H9 (cell line): Measurements from ENCODE around the gene MS4A6E. TPM values are rescaled to one million over a fixed set of nuclear protein-coding genes. Genes with fewer than 3 reads are reported as not detected.

Source experiments
- DNase-seq: peaks from one replicate; pipeline ENCODE4 v3.0.0-alpha.2; 2017
- H2AFZ ChIP-seq: one replicate; pipeline ENCODE4 v1.6.1; 2013; ENCODE audit warnings: mild to moderate bottlenecking, low read length, control low read depth, moderate library complexity
- H2AK5ac ChIP-seq: 2 replicates; pipeline ENCODE4 v1.6.1; 2013; ENCODE audit warnings: low read length, control low read depth, mixed read lengths; ENCODE audit not compliant: insufficient read length
- H2BK120ac ChIP-seq: one replicate; pipeline ENCODE4 v1.6.1; 2013; ENCODE audit warnings: low read depth, mild to moderate bottlenecking, low read length, control low read depth, inconsistent platforms; ENCODE audit not compliant: poor library complexity, severe bottlenecking
- H2BK12ac ChIP-seq: 2 replicates; pipeline ENCODE4 v1.6.1; 2013; ENCODE audit warnings: low read length, control low read depth, mixed read lengths, low read depth; ENCODE audit not compliant: insufficient read length
- H2BK15ac ChIP-seq: 2 replicates; pipeline ENCODE4 v1.6.1; 2013; ENCODE audit warnings: low read depth, low read length, control low read depth
- H2BK20ac ChIP-seq: one replicate; pipeline ENCODE4 v1.6.1; 2013; ENCODE audit warnings: low read depth, mild to moderate bottlenecking, low read length, control low read depth, inconsistent platforms; ENCODE audit not compliant: poor library complexity, severe bottlenecking
- H2BK5ac ChIP-seq: 2 replicates; pipeline ENCODE4 v1.6.1; 2013; ENCODE audit warnings: low read length, control low read depth, mixed read lengths; ENCODE audit not compliant: insufficient read length
- H3K14ac ChIP-seq: 2 replicates; pipeline ENCODE4 v1.6.1; 2013; ENCODE audit warnings: low read length, control low read depth; ENCODE audit not compliant: insufficient read depth
- H3K18ac ChIP-seq: 2 replicates; pipeline ENCODE4 v1.6.1; 2013; ENCODE audit warnings: low read depth, mild to moderate bottlenecking, mixed read lengths, low read length, control low read depth; ENCODE audit not compliant: insufficient read length
- H3K23ac ChIP-seq: 2 replicates; pipeline ENCODE4 v1.6.1; 2013; ENCODE audit warnings: low read length, control low read depth, mixed read lengths, low read depth; ENCODE audit not compliant: insufficient read length
- H3K23me2 ChIP-seq: 2 replicates; pipeline ENCODE4 v1.6.1; 2013; ENCODE audit warnings: low read depth, mild to moderate bottlenecking, mixed read lengths, low read length, control low read depth; ENCODE audit not compliant: insufficient read length, poor library complexity, severe bottlenecking
- H3K27ac ChIP-seq: 2 replicates; pipeline ENCODE4 v1.5.1; 2013; ENCODE audit warnings: low read length, control low read depth, mixed read lengths, low read depth; ENCODE audit not compliant: insufficient read length
- H3K27me3 ChIP-seq: 2 replicates; pipeline ENCODE4 v1.6.1; 2013; ENCODE audit warnings: low read length, control low read depth, inconsistent platforms; ENCODE audit not compliant: insufficient read depth
- H3K4ac ChIP-seq: 2 replicates; pipeline ENCODE4 v1.6.1; 2013; ENCODE audit warnings: low read depth, mild to moderate bottlenecking, control low read depth, inconsistent platforms, low read length, moderate library complexity
- H3K4me1 ChIP-seq: 2 replicates; pipeline ENCODE4 v1.6.1; 2013; ENCODE audit warnings: low read length, control low read depth, inconsistent platforms; ENCODE audit not compliant: insufficient read depth
- H3K4me2 ChIP-seq: 2 replicates; pipeline ENCODE4 v1.6.1; 2013; ENCODE audit warnings: low read length, control low read depth, mixed read lengths; ENCODE audit not compliant: insufficient read length, insufficient read depth
- H3K56ac ChIP-seq: 2 replicates; pipeline ENCODE4 v1.6.1; 2013; ENCODE audit warnings: low read depth, mild to moderate bottlenecking, mixed read lengths, low read length, control low read depth; ENCODE audit not compliant: insufficient read length
- H3K79me1 ChIP-seq: 2 replicates; pipeline ENCODE4 v1.6.1; 2013; ENCODE audit warnings: low read depth, mild to moderate bottlenecking, moderate library complexity, low read length, control low read depth, inconsistent platforms; ENCODE audit not compliant: insufficient read depth, poor library complexity, severe bottlenecking
- H3K79me2 ChIP-seq: 2 replicates; pipeline ENCODE4 v1.6.1; 2013; ENCODE audit warnings: low read length, control low read depth, inconsistent platforms; ENCODE audit not compliant: insufficient read depth
- H3K9ac ChIP-seq: 2 replicates; pipeline ENCODE4 v1.6.1; 2013; ENCODE audit warnings: low read length, control low read depth, mixed read lengths; ENCODE audit not compliant: insufficient read length; ENCODE audit errors: extremely low read depth
- H3K9me3 ChIP-seq: one replicate; pipeline ENCODE4 v1.6.1; 2013; ENCODE audit warnings: low read depth, low read length, inconsistent platforms; ENCODE audit not compliant: control insufficient read depth
- H3T11ph ChIP-seq: one replicate; pipeline ENCODE4 v1.6.1; 2013; ENCODE audit warnings: mild to moderate bottlenecking, low read length, control low read depth, inconsistent platforms
- H4K20me1 ChIP-seq: one replicate; pipeline ENCODE4 v1.6.1; 2013; ENCODE audit not compliant: control insufficient read depth, insufficient read length, insufficient read depth
- H4K5ac ChIP-seq: 2 replicates; pipeline ENCODE4 v1.6.1; 2013; ENCODE audit warnings: low read depth, mild to moderate bottlenecking, mixed read lengths, low read length, control low read depth; ENCODE audit not compliant: insufficient read length
- H4K8ac ChIP-seq: replicated peaks from 2 replicates; pipeline ENCODE4 v1.6.1; 2013; ENCODE audit warnings: low read length, control low read depth, mixed read lengths, low read depth; ENCODE audit not compliant: insufficient read length
- H4K91ac ChIP-seq: 2 replicates; pipeline ENCODE4 v1.6.1; 2013; ENCODE audit warnings: low read depth, mild to moderate bottlenecking, moderate library complexity, mixed read lengths, low read length, control low read depth; ENCODE audit not compliant: insufficient read length
- H3K27ac Mint-ChIP-seq, 3 experiments: 2 replicates in 2 of 3; 3 replicates in 1 of 3; pipeline ENCODE4 v1.8.0; 2020 to 2021; ENCODE audit warnings: mixed read lengths in 3 of 3, mild to moderate bottlenecking in 1 of 3, moderate library complexity in 1 of 3
- H3K27me3 Mint-ChIP-seq: 2 replicates; pipeline ENCODE4 v1.8.0; 2021; ENCODE audit warnings: low read depth, mild to moderate bottlenecking, moderate library complexity, mixed read lengths
- H3K36me3 Mint-ChIP-seq, 3 experiments: 2 replicates in 2 of 3; 3 replicates in 1 of 3; pipeline ENCODE4 v1.8.0; 2020 to 2021; ENCODE audit warnings: low read depth in 3 of 3, mixed read lengths in 3 of 3; ENCODE audit not compliant: insufficient read depth in 1 of 3
- H3K4me1 Mint-ChIP-seq, 2 experiments: 2 replicates each; pipeline ENCODE4 v1.8.0; 2020; ENCODE audit warnings: mixed read lengths in 2 of 2
- H3K4me3 Mint-ChIP-seq, 2 experiments: 2 replicates in 1 of 2; 3 replicates in 1 of 2; pipeline ENCODE4 v1.8.0; 2020 to 2021; ENCODE audit warnings: mild to moderate bottlenecking in 2 of 2, mixed read lengths in 2 of 2, moderate library complexity in 1 of 2
- H3K9me3 Mint-ChIP-seq, 2 experiments: 2 replicates in 1 of 2; 3 replicates in 1 of 2; pipeline ENCODE4 v1.8.0; 2020; ENCODE audit warnings: mild to moderate bottlenecking in 2 of 2, mixed read lengths in 2 of 2, moderate library complexity in 1 of 2
- whole genome bisulfite sequencing: extraction: QIAGEN DNeasy Blood & Tissue Kit; methylation state at CpG from one replicate; pipeline ENCODE4 v1.1.7; 2013; ENCODE audit warnings: missing lambda C conversion rate, low lambda C conversion rate, mixed read lengths; ENCODE audit not compliant: insufficient read length; ENCODE audit errors: extremely low coverage; 5-methylcytosine and 5-hydroxymethylcytosine counted together
- total RNA-seq: library from RNA; stranded (reverse); gene quantifications from 2 replicates; pipeline ENCODE4 v1.2.1, GENCODE V29; 2021
- TF ChIP-seq, protein P1 (sequence below): fragments of 200-600 bp; sonication (generic); conservative IDR thresholded peaks from 3 replicates; pipeline ENCODE4 v1.8.0; 2021; ENCODE audit warnings: antibody characterized with exemption, mild to moderate bottlenecking

The MS4A6E gene
- total RNA-seq, 1 experiment from 2014 or later: not detected

DNA sequence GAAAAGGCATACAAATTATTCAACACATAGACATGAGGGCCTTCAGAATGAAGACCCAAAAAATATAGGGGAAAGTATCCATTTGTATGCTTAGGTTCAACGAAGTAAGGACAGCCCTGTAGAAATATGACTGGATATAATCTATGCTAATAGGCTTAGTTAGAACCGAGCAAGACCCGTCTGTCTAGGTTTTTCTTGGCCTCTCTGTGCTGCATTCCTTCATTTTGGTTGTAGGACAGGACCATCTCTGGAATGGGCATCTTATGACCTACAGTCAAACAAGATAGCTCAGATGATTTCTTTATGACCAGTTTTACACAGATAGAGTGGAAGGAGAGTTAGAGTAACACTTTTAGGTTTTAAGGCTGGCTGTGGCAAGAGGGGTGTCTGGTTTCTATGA is 45.7 kb downstream of the MS4A6E start:
- Histone ChIP-seq H3K27ac (no peak overlapping the region), H4K5ac (no peak overlapping the region), H2BK5ac (no peak overlapping the region), H3K9ac (no peak overlapping the region), H4K20me1 (no peaks in the 10 kb centered on the region), H3K4me2 (no peak overlapping the region), H3K23ac (no peak overlapping the region), H3K9me3 (no peaks in the 10 kb centered on the region), H3K27me3 (no peaks in the 10 kb centered on the region), H3K4me1 (no peaks in the 10 kb centered on the region), H2BK12ac (no peak overlapping the region), H3K18ac (no peak overlapping the region), H4K91ac (no peak overlapping the region), H2AFZ (no peak overlapping the region), H3K79me2 (no peaks in the 10 kb centered on the region), H3K4ac (no peak overlapping the region), H3K14ac (no peak overlapping the region), H2BK20ac (no peak overlapping the region), H3K56ac (no peak overlapping the region), H2BK15ac (no peak overlapping the region), H3K23me2 (no peaks in the 10 kb centered on the region), H4K8ac (no peak overlapping the region), H3K79me1 (no peaks in the 10 kb centered on the region), H2BK120ac (no peak overlapping the region), H2AK5ac (no peak overlapping the region), H3T11ph (no peak overlapping the region)
- WGBS: no CpG with 5 or more reads among the region's 3 CpGs
- no peaks in the 10 kb centered on the region; the same call in 1 of the 2 replicates for H3K27me3 Mint-ChIP-seq
- no peak for DNase-seq
- peaks cover 12 to 25% of the 10 kb centered on the region in 2 experiments for H3K4me1 Mint-ChIP-seq
- TF ChIP-seq, protein P1, sequence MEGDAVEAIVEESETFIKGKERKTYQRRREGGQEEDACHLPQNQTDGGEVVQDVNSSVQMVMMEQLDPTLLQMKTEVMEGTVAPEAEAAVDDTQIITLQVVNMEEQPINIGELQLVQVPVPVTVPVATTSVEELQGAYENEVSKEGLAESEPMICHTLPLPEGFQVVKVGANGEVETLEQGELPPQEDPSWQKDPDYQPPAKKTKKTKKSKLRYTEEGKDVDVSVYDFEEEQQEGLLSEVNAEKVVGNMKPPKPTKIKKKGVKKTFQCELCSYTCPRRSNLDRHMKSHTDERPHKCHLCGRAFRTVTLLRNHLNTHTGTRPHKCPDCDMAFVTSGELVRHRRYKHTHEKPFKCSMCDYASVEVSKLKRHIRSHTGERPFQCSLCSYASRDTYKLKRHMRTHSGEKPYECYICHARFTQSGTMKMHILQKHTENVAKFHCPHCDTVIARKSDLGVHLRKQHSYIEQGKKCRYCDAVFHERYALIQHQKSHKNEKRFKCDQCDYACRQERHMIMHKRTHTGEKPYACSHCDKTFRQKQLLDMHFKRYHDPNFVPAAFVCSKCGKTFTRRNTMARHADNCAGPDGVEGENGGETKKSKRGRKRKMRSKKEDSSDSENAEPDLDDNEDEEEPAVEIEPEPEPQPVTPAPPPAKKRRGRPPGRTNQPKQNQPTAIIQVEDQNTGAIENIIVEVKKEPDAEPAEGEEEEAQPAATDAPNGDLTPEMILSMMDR: no peak
- H3K27ac Mint-ChIP-seq: no peak overlapping the region
- H3K9me3 Mint-ChIP-seq: peaks cover 4 to 7% of the 10 kb centered on the region in 2 experiments; a peak in 4 of 5 replicates
- H3K36me3 Mint-ChIP-seq: peaks cover 2 to 14% (median 4%) of the 10 kb centered on the region in 3 experiments; a peak in 3 of 7 replicates
- no peak overlapping the region for H3K4me3 Mint-ChIP-seq
